NCI-H1694 (cell line): ENCODE data around the gene TXNRD3.

Experiments
- DNase-seq: peaks from one replicate; lab custom pipeline; 2025; lab: John Stamatoyannopoulos, UW

TXNRD3 gene

GRCh38 chr3:126672340-126672739 is 17.4 kb upstream of the TXNRD3 start:
- no peak for DNase-seq

DNA sequence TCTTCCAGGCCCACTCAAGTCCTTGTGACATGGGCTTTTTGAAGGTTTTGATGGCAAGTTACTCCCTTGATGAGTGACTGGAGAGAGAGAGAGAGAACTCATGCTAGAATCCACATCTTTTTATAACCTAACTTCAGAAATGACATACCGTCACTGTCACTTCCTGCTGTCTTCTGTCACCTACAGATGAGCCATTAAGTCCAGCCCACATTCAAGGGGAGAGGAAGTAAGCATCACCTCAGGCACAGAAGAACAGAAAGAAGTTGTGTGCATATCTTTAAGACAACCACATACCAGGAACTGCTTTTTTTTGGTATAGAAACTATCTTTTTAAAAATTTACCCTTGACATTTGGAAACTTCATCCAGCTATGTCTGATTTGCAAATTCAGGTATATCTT is 16.6 kb upstream of the TXNRD3 start:
- no peak for DNase-seq

DNA sequence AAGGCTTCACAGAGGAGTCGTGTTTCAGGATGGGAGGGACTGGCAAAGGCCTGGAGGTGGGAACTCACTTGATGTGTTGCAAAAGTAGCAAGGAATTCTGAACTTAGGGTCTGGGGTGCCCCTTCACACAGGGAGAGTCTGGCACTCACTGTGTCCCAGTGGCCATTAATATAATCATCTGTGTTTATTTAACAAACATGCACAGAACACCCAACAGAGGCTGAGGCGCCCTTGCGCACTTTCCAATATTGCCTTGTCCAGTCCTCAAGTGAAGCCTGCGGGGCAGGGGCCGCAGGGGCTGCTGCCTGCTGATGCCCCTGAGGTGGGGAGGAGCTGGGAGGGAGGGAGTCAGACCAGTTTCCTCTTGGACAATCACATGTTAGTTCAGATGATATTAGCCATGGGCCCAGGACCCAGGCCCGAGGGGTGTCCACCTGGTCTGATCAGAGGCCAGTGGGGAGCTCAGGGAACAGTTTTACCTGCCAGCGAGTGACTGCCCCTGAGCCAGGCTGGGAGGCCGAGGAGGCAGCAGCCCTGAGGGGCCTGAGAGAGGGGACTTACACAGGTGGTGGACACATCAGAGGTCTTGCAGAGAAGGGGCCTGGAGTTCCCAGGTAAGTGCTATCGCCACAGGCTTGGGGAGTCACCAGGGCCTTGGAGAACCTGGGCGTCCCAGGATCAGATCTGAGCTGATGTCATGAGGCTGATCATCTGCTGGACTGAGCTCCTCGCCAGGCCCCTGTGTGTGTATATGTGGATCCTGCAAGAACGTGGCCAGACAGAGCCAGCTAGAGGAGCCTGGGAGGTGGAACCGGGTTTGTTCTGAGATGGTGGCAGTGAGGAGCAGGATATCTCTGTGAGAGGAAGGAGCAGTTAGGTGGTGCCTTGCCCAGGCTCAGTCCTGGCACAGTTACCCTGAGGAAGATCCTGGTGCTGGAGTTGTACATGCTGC is 13.8 kb upstream of the TXNRD3 start:
- no peak for DNase-seq

GRCh38 chr3:126667631-126668449 is 12.9 kb upstream of the TXNRD3 start:
- DNase-seq: no peak

- DNase-seq: no peak
Observed at GRCh38 chr3:126666658-126667528, 12.0 kb upstream of the TXNRD3 start.

DNA sequence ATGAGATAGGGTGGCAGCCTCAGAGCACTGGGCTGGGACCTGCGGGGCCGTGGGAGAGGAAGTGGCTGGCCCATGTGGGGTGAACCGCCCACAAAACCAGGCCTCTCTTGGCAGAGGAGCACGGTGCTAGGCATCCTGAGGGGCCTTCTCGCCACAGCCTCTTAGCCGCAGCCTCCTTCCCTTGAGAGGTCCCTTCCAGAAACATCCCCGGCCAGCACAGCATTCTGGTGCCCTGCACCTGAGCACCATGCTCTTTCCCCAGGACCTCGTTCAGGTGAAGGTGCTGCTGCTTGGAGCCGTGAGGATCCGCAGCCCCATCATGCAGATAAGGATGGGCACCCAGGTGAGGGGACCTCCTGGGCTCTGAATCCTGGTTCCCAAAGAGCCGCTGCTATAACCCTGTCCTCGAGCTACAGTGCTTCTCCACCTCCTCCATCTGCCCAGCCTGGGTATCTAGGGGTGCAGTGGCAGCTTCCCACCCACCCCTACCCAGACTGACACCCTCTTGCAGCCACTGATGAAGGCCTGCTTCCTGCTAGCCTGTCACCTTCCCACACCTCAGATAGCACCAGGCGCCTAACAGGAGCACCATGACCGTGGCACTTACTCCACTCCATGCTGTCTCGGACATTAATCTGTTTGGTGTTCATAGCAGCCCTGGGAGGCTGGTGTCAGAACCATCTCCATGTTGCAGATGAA is 11.2 kb upstream of the TXNRD3 start:
- no peak for DNase-seq

DNA sequence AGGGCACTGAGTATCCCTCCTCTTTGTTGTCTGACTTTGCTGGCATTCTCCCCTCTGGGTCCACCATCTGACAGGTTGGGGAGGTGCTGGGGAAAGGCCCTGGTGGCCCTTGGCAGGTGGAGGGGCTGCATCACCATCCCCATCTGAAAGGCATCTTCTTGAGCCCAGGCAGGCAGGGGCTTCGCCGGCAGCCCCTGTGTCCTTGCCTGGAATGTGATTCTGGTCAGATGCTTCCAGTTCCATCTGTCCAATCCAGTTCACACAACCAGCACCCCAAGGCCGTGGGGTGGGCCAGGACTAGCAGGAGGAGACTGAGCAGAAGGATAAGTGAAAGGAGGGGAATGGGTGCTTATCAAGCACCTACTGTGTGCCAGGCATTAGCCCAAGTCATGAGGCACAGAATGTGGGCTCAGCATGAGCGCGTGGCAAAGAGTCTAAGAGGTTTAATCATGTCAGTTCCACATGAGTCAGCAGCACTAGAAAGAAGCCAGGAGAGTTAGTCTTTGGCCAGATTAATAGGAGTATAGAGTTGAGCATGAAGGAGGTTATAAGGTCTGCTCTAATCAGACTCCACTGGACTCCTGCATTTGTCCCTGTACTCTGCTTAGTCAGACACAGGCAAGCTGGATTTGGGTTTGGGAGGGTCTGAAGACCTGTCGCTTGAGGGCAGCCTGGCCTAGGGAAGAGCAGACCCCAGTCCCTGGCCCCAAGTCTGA is 10.5 kb upstream of the TXNRD3 start:
- DNase-seq: no peak

GRCh38 chr3:126664591-126665214 is 9.8 kb upstream of the TXNRD3 start:
- no peak for DNase-seq

DNA sequence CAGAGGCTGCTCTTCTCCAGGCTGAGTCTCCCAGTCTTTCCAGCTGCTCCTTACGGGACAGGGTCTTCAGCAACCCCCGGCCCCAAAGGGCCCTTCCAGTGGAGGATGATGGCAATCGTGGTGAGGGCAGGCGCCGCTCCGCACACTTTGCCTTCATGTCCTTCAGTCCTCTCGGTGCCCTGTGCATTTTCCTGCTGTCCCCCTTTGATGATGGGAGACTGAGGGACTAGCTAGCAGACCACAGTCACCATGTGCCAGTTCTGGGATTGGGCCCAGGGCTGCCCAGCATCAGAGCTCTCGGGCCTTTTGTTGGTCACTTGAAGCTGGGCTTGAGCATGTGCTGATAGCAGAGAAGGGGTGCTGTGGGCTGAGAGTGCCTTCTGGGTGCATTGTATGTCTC is 8.8 kb upstream of the TXNRD3 start:
- no peak for DNase-seq

DNA sequence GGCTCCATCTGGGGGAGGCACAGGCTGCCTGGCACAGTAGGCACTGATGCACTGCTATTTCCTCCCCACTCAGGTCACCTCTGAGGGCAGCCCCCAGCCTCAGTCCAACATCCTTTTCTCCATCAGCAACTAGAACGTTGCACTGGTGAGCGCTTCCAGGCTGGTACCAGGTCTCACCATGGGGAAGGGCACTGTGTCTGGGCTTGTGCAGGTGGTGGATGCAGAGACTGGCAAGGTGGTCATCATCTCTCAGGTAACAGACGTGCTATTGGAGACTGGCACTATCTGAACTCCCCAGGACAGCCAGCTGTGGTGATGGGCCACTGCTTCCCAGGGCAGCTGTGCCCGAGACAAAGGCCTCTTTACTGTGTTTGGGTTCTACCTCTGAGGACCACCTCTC is 8.3 kb upstream of the TXNRD3 start:
- DNase-seq: no peak

DNA sequence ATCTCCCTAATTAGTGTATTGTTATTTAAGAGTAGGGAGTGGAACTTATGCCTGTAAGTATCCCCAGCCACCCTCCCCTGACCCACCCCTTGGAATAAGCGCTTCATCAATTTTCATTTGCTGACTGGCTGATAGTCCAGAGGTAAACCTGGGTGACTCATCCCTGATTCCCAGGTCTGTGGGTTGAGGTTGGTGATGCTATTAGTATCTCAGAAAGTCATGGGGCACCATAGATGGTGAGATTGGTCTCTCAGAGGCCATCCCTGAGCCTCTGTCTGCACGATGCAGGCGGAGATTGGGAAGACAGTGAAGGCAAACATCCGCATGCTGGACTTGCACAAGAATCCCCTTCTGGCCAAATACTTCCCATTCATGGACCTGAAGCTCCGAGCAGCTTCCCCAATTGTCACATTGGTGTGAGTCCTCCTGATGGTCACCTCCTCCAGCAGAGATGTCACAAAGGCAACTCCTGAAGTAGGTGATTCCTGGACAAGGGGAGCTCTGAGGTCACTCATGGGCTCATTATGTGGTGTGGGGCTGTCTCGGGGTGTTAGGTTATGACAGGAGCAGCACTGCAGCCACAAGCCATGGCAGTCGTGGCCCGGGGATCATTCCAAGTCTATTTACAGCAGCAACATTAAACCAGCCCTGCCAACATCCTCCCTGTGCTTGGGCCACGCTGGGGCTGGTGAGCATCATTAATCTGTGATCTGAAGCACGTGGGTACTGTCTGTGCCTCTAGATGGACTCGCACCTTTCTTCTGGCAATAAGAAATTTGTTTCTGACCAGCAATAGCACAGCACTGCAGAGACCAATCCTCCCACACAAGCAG is 6.8 kb upstream of the TXNRD3 start:
- DNase-seq: no peak

DNA sequence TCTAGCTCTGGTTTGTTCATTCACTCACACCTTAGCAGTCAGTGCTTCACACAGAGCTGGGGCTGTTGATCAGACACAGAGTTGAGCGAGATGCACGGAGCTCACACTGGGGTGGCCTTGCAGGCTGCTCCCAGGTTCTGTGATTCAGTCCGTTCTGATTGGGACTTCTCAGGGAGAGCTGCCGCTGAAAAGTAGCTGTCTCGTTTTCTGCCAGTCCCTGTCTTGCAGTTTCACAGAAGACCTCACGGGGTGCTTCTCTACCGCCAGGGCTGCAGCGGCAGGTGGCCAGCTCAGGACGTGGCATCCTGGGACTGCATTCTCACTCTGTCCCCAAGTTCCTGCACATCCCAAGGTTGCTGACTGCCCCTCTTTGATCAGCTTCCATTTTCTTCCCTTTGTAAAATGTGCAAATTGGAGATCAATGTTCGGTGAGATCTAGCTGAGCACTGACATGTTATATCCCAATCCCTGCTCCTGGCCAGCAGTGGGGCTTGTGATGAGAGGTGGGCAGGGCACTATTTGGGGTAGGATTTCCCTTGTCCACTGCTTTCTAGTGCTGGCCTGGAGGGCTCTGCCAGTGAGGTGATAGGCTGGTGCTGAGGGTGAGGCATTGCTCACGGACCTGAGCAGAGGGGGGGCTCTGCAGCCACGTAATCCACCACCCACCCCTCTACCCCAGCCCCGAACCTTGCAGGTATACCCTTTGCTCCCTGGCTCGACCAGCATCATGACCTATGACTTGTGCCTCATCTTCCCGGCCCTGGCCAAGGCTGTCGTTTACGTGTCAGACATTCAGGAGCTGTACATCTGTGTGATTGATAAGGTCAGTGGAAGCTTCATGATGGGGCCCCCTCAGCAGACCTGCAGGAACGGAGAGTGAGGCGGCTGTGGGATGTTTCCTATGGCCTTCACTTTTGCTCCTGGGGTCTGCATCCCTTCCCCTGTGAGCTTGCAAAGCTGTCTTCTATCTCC is 5.3 kb upstream of the TXNRD3 start:
- no peak for DNase-seq

DNA sequence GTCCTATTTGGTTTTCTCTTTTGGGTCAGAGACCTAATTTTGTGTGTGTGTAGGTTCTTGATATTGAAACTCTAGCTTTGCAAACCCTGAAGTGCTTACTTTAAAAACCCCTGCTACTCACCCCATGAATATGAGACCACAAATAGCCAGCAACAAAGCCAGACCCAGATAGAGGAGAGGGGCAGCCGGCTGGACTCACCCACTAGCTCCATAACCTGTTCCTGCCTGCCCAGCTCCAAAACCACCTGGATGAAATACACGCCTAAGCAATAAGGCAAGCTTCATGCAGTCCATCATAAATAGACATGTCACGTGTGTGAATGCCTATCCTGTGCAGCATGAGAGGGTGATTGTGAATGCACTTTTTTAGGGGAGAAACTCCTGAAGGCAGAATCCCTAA is 3.7 kb upstream of the TXNRD3 start:
- no peak for DNase-seq

- DNase-seq: no peak
Observed at GRCh38 chr3:126657901-126658300, 3.0 kb upstream of the TXNRD3 start.

GRCh38 chr3:126656371-126657134 is 1.6 kb upstream of the TXNRD3 start:
- DNase-seq: no peak

- no peak for DNase-seq
Observed at GRCh38 chr3:126655887-126656286, 963 bp upstream of the TXNRD3 start.

DNA sequence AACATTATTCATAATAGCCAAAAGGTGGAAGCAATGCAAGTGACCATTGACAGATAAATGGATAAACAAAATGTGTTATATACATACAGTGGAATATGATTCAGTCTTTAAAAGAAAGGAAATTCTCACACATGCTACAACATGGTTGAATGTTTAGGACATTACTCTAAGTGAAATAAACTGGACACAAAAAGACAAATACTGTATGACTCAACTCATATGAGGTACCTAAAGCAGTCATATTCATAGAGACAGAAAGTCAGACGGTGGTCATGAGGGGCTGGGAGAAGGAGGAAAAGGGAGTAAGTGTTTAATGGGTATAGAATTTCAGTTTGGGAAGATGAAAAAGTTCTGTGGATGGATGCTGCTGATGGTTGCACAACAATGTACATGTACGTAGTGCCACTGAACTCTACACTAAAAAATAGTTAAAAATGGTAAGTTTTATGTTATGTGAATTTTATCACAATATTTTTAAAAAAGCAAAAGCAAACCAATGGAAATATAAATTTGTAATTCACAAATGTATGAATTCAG is 5.3 kb downstream of the TXNRD3 start:
- DNase-seq: no peak
